Fibroblast of skin of right quadriceps (primary cell): ENCODE data around the gene BCCIP.
A peak's percentile ranks its signal among the peaks of the same experiment; 100 is the strongest.

Source experiments
- DNase-seq: peaks from one replicate; pipeline ENCODE4 v3.0.0-alpha.2; 2013

Gene BCCIP

DNA sequence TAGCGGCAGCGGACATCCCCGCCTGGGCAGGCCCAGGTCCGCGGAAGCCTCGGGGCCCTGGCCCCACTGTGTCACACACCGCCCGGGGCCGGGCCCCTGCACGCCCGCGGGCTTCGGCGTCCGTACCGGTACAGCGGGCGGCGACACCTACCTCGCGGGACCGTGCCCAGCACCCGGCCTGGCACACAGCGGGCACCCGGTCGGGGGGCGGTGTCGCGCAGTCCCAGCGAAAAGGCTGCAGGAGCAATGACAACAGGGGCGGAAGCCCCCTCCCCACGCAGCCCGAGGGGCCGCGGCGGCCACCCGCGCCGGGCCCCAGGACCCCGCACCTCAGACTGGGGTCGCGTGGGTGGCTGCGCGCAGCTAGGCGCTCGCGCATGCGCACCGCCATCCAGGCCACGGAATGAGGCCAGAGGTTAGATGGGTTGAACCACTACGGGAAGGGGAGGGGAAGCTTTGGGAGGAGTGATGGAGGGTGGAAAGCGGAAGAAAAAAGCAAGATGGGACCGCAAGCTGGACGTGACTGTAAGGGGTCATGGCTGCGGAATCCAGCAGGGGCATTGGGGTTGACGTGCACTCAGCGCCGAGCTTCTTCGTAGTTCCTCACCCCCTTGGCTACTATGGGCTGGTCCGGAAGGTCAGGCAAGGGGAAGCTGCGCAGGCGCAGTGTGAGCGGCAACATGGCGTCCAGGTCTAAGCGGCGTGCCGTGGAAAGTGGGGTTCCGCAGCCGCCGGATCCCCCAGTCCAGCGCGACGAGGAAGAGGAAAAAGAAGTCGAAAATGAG is at the start of gene BCCIP, which contains the start of gene UROS:
BCCIP (plus strand) TSS at position 669 of the 785 bp plus-strand sequence; CDS start at position 681, 12 bp downstream.
UROS (minus strand) TSS at position 381 of the 785 bp plus-strand sequence. CDS start 6,759 bp downstream, outside the sequence.
- peak; percentile 87 for DNase-seq

DNA sequence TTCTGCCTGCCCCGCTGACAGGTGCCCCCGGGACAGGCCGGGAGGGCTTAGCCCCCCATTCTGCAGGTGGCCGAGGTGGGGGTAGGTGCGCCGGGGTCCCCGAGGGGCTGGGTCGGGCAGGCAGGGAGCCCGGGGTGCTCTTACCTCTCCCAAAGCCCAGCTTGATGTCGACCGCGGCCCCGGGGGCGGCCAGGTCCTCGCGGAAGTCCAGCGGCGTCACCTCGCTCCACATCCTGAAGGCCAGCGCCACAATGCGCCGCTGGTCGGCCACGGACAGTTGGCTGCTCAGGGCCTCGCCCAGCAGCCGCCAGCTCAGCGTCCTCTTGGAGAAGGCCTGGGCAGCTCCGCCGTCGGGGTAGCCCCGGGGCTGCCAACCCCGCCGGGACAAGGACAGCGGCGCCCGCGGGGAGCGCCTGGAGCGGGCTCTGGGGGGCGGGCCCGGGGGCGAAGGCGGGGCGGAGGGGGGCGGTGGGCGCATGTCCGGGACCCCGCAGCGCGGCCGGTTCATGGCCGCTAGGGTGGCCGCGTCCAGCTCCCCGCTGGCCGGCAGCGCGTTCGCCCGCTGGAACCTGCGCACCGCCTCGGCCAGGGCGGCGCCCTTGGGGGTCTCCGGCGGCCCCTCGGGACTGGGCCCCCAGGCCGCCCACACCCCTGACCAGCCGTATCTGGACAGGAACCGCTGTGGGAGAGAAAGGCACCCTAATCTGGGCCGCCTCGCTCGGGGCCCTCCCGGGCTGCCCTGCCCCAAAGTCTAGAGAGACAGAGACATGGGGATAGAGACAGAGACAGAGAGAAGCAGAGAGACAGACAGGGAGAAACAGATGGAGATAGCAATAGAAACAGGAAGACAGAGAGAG is 49.4 kb upstream of the BCCIP start:
- no peak for DNase-seq

DNA sequence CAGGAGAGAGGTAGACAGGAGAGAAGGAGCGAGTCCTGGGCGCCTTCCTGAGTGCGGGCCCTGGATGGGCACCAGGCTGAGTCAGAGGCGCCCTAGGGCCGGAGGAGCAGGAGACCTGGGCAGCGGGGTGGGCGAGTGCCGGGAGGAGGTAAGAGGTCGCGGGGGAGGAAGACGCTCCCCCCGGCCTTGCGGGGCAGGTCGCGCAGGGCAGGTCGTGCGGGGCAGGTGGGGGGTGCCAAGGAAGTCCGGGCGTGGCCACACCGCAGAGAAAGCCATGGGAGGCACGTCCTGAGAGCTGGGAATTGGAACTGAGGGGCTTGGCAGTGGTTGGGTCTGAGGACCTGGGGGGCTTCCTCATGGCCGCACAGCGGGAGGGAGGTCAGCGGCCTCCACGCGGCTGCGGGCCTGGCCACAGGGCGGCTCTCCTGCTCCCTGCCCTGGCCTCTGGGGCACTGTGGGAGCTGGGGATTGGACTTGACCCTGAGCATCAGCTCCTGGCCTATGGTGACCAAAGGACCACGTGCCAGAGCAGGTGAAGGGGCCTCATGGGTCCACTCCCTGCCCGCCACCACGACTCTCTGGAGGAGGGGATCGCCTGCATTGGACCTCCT is 48.7 kb upstream of the BCCIP start:
- DNase-seq, result no peak

DNA sequence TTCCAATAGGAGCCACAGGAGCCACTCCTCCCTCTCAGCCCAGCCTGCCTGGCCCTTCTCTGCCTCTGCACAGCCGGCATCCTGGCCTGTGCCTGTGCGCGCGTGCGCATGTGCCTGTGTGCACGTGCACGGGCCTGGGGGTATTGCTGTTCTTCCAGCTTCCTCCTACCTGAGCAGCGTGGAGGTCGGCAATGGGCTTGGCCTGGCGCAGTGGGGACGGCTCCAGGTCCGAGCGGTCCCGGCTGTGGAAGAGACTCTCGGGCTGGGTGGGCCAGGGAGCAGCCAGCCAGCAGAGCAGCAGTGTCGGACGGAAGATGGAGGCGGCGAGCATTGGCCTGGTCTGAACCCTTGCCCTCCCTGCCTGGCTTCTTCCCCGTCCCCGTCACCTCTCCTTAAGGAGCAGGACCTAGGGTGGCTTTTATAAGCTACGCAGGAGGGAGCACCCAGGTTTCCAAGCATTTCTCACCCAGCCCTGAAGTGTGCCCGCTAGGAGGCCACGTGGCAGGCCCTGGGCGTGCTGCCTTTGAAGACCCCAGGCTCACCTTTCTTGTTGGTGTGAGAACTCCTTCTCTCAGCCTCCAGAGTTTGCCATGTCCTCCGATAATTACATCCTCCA is 47.7 kb upstream of the BCCIP start, which contains the start of gene MMP21:
MMP21 (minus strand) TSS at position 331 of the 616 bp plus-strand sequence; CDS start at position 331, 0 bp downstream.
- DNase-seq, result no peak

DNA sequence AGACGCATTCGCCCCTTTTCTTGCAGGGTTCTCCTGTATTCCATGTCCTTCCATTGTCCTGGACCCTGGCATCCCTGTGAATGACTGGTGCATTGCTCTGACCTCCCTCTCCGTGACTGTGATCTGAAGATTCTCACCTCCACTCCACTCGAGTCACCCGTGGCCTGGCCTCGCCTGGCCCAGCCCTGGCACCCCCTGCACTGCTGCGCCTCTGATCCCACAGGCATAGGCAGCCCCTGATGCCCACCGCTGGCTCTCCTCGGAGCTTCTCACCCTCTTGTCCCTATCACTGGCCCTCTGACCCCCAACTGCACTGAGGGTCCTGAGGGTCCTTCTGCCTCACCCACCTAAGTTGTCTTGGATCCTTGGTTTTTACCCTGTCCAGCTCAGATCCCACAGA is 45.5 kb upstream of the BCCIP start:
- no peak for DNase-seq

DNA sequence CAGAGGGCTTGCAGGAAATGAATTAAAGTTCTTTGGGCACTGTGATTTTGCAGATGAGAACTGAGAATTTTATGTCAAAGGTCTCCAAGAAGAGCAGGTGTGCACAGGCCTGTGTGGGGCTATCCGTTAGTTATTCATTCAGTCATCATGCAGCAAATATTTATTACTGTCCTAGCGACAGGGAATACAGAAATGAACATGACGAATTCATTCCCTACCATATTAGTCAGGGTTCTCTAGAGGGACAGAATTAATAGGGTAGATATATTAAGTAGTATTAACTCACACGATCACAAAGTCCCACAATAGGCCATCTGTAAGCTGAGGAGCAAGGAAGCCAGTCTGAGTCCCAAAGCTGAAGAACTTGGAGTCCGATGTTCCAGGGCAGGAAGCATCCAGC is 44.8 kb upstream of the BCCIP start:
- no peak for DNase-seq

DNA sequence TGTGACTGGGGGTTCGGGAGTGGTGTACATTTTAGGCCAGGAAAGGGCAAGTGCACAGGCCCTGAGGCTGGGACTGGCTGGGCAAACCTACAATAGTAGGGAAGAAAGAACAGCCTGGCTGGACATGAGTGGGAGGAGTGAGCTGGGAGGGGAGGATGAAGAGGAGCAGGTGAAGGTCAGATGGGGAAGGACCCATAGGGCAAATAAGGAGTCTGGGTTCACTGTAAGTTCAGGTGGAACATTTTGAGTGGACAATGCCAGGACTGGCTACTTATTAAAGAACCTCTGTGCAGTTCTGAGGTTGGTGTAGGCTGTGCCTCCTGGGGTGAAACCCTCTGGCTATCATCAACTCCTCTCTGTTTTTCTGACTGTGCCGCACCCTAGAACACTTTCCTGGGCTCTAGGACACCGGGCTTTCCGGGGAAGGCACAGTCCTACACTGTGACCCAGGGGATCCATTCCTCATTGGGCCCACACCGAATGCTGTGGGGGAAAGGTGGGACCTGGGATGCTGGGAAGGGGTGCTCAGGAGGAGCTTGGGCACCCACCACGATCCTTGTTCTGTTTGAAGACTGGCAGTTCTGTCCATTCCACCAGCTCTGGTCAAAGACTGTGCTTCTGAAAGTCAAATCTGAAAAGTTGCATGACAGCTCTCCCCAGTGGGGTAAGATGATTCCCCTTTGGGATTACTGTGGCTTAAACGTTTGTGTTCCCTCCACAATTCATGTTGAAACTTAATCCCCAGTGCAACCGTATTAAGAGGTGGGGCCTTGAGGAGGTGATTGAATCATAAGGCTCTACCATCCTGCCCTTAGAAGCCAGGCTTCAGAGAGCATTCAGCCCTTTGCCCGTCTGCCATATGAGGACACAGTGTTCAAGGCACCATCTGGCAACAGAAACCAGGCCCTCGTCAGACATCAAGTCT is 43.7 kb upstream of the BCCIP start:
- no peak for DNase-seq

DNA sequence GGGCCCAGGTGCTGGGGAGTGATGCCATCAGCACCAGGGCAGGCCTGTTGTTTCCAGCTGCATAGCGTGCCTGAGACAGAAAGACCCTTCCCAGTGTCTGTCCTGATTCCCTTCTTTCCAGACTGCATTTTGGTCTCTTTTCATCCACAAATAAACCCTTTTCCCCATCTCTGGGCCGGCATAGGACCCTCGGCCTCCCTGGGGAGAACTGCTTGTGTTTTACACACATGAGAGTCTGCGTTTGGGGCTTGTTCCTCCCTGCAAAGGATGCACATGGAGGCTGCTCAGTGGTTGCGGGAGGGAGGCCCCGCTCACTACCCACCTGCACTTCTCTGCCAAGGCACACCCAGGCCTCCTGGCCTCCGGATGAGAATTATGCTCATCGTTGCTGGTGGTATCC is 42.0 kb upstream of the BCCIP start:
- DNase-seq, result no peak

DNA sequence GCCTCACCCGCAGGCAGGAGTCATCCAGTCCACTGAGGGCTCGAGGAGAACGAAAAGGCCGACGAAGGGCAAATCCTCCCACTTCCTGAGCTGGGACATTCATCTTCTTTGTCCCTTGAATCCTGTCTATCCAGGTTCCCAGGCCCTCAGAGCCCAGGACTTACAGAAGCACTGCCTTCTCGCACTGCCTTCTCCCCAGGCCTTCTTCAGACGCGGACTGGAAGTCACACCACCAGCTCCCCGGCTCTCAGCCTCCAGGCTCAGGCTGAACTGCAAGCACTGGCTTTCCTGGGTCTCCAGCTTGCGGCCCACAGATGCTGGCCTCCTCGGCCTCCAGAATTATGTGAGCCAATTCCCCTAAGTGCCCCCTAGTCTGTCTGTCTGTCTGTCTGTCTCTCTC is 41.3 kb upstream of the BCCIP start:
- DNase-seq, result no peak

DNA sequence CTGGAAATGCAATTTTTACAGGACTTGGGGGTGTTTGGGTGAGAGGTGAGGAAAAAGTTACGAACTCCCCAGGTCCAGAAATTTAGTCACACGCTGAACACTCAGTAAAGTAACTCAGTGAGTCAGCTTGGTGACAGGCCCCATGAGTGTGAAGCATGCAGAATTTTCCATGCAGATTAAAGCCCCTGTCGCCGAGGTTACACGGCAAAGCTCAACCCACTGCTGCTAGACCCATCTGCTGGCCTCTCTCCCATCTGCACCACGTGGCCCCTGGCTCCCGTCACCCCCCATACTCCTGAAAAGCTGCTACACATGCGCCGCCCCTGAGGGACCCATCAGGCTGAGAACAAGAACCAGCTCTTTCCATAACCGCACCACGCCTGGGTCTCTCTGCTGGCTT is 40.7 kb upstream of the BCCIP start:
- DNase-seq, result peak; percentile 37

DNA sequence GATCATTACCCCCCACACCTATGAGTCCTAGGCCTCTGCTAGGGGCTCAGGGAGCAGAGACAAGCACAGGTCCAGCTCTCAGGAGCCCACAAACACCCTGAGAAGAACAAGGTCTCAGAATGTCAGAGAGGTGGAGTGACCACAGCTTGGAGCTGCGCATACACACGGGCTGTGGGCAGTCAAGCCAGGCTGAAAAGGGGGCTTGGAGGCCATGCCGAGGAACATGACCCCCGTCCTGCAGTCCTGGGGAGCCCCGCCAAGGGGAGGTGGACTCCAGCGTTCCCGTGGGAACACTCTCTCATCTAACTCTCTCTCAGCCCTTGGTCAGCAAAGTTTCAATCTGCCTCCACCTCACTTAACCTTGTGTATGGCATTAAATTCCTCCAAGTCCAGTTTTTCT is 39.9 kb upstream of the BCCIP start:
- no peak for DNase-seq

DNA sequence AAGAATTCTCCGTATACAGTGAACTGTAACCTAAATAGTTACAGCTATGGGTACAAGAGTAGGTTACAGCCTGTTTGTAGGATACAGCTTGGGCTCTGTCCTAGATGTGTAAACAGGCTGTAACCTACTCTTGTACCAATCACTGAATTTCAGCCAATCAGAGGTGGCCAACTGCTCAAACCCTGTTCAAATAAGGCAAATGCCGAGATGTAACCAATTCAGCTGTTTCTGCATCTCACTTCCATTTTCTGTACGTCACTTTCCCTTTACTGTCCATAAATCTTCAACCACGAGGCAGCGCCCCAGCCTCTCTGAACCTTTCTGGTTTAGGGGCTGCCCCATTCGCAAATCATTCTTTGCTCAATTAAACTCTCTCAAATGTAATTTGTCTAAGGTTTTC is 39.4 kb upstream of the BCCIP start:
- no peak for DNase-seq

DNA sequence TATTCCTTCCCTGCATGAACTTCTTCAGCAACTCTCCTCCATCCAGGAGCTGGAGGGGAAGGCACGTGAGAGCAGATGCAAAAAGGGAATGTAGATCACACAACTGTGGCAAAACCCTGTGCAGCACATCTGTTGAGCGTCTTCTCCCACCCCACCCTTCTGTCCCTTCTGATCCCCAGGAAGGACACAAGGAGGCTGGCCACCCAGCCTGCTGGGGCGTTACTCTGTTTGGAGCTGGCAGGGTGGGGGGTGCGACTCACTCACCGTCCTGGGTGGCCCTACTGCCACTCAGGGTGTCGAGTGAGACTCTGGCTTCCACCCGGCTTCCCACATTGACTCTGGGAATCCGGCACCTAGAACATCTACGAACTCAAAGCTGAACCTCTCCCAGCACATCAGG is 37.6 kb upstream of the BCCIP start:
- DNase-seq, result no peak

DNA sequence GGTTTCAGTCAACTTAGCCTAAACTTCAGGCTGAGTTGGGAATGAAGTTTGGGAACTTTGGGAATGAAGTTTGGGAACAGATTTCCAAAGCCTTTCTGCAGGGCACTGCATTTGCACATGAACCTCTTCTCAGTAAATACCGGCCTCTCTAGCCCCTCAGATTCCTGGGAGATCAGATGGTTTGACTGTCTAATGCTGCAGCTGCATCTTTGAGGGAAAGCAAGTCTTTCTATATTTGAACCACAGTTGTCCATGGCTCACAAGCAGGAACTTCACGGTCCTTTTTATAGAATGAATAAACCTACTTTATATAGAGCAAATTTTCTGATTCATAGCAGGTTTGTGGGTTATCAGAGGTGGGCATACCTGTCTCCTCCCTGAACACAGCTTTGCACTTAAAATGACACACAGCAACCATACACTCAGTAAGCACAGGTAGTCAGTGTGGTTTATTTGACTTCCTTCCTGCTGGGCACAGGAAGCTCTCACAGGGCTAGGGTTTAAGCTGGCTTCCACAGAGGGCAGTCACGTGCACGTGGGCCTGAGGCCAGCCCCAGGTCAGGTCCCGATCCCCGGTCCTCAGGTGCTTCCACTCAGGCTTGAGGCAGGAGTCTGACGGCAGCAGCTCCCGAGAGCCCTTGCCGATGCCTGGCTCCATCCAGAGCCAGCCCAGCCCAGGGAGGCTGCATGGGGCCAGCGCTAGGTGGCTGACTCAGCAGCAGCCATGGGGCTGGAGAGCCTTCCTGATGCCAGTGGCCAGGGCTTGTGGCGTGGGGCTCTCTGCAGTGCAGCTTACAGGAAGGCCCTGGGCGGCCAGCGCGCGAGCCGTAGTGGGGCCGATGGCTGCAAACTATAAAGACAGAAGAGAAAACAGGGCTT is 35.0 kb upstream of the BCCIP start:
- no peak for DNase-seq

DNA sequence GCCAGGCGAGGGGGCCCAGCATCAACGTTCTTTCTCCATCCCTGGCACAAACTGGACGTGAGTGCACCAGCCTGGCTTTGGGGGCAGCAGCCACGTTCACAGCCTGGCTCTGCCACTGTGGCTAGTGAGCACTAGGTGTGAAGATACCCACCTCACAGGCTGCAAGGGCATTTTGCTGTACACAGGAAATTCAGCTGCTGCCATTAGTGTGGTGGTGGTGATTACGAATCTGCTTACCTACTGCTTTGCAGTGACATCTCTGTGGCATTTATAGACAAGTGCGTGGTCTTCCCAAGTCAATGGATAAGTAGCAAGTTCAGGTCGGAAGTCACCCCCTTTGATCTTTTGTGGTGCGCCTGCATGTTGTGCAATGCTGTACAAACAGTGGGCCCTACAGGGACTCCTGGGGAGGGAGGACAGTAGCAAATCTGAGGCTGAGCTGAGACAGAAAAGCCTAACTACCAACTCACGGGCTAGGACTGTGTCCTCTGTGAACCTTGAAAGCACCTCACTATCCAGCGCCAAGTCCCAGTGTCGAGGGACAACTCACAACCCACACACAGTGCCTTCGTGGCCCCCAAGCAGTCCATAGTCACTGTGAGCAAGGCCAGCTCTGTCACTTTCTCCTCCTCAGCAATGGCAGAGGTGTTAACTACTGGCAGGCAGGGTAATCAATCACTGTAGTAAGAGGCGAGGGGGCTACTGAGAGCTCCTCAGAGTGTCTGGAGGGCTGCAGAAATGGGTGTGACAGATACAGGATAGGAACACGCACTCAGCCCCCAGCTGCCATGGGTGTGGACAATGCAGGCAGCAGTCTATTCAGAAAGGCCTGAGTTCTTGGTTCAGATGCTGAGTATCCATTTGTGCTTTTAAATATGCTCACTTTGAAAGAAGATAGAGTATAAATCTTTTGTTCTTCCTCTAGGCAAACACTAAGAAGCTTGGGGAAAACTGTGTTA is 30.7 kb upstream of the BCCIP start:
- no peak for DNase-seq

DNA sequence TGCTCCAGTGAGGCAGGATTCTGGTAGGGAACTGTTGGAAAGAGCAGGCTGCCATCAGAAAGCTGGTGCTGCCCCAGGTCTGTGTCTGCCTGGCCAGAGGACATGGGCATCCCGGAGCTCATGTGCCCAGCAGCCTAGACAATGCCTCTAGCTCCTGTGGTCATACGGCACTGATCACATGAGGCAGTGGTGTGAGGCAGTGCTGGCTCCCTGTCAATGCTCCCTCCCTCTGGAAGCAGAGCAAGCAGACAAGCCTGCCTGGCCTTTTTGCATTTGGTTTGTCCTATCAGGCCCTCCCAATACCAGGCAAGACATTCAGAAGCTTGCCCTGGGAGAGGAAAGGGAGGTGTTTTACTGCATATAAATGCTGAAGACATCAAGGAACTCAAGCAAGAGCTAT is 28.2 kb upstream of the BCCIP start:
- DNase-seq, result no peak

DNA sequence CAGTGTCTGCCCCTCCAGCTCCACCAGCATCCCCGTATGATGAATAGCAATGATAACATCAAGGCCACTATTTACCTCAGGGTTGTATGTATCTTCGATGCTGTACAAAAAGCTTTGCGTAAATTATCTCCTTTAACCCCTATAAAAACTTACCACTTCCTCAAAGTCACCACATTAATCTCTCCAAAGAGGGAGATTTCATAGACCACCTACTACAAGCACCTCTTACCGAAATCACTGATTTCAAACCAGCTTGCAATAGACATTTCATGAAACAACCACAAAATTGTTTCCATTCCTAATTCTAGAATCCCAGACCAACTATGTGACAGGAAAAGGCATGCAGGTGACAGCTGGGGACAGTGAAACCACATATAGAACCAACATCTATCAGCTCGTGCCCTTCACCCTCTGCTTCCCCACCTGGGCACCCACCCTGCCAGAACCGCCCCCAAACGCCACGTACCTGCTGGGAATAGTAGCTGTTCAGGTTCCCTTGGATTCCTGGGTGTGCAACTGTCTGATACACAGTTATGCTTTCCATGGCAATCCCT is 27.6 kb upstream of the BCCIP start:
- DNase-seq, result no peak

DNA sequence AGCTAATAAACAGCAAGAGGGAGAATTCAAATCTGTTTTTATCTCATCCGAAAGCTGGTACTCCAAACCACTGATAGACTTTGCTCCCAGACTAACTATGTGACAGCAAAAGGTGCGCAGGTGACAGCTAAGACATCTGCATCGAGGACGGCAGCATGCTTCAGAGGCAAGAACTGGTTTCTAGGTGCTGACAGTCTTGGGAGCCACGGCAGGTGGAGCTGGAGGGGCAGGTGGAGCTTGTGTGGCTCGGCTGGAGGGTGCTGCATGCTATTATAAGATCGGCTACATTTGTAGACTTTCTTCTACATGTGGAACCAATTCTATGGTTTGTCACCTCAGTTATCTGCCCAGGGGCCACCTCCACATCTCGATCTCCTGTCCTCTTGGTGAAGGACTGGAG is 25.9 kb upstream of the BCCIP start:
- DNase-seq, result no peak

DNA sequence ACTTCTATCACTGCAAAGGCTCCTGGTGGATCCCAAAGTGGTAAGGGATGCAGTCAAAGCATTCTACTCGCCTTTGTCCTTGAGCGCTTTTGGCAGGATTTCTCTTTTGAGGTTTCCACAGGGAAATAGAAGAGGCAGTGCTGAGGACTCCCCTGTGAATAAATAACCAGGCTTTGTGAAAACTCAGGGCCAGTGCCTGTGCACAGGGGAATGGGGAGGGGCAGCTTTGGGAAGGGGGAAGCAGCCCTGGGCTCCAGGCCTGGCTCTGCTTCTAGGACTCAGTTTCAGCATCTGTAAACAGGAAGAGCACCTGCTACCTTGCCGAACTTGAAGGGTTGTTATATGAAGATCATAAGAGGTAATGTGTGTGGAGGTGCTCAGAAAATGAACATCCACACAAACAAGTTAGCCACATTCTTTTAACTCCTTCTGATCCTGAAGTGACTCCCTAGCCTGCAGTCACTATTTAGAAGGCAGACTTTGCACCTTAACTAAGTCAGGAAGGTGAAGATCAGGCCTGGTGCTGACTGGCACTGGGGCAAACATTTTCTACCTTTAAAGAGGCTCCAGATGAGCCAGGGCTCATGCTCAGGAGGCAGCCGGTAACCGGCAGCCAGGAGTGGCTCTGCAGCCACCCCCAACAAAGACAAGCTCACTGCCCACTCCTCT is 25.2 kb upstream of the BCCIP start:
- no peak for DNase-seq
